ENCODE results near the gene RNASE11.

GRCh38 chr14:20551606-20552005 lies 36.2 kb downstream of the RNASE11 start:
- TF ChIP-seq, protein P1, sequence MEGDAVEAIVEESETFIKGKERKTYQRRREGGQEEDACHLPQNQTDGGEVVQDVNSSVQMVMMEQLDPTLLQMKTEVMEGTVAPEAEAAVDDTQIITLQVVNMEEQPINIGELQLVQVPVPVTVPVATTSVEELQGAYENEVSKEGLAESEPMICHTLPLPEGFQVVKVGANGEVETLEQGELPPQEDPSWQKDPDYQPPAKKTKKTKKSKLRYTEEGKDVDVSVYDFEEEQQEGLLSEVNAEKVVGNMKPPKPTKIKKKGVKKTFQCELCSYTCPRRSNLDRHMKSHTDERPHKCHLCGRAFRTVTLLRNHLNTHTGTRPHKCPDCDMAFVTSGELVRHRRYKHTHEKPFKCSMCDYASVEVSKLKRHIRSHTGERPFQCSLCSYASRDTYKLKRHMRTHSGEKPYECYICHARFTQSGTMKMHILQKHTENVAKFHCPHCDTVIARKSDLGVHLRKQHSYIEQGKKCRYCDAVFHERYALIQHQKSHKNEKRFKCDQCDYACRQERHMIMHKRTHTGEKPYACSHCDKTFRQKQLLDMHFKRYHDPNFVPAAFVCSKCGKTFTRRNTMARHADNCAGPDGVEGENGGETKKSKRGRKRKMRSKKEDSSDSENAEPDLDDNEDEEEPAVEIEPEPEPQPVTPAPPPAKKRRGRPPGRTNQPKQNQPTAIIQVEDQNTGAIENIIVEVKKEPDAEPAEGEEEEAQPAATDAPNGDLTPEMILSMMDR (IDR thresholded peaks at IDR 0.05; ENCODE audit: low read depth, low read length, poor library complexity, severe bottlenecking) = no peak
- no peak for TF ChIP-seq EZH2phosphoT487 (IDR thresholded peaks at IDR 0.05; ENCODE audit: borderline replicate concordance, low read length)
